IPS-NIHi7 (cell line): Measurements from ENCODE around the gene CATSPERE.
"Not testable (repeated sequence)": the region's sequence is repeated elsewhere in the genome, so short reads cannot be mapped to it uniquely, and the experiment has no call there.

Source experiments
- DNase-seq: peaks from one replicate; pipeline ENCODE4 v3.0.0; 2012; ENCODE audit warnings: mixed read lengths; ENCODE audit errors: extremely low spot score

CATSPERE gene

DNA sequence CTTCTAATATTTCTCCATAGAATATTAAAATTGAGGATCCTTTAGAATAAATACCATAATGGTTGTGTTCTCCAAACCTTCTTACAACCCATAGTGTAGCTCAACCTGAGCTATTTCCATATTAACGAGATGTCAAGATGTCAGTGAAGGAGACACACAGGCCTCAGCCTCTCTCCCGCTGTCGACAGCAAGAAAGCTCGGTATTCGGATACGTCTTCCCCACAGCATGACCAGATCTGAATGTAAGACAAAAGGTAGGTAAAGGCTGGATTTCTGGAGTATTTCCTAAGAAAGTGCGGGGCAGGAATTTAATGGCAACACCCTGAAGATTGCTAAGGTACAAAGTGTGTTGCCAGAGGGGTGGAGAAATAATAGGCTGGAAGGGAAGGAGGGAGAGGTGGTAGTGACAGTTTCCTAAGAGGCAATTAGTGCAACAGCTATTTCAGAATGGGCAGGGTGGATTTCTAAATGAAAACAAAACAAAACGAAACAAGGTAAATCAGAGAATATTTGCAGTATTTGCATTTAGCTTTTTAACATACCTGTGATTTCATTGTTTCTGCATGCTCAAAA, 11.1 kb upstream of the CATSPERE start:
- no peak for DNase-seq

DNA sequence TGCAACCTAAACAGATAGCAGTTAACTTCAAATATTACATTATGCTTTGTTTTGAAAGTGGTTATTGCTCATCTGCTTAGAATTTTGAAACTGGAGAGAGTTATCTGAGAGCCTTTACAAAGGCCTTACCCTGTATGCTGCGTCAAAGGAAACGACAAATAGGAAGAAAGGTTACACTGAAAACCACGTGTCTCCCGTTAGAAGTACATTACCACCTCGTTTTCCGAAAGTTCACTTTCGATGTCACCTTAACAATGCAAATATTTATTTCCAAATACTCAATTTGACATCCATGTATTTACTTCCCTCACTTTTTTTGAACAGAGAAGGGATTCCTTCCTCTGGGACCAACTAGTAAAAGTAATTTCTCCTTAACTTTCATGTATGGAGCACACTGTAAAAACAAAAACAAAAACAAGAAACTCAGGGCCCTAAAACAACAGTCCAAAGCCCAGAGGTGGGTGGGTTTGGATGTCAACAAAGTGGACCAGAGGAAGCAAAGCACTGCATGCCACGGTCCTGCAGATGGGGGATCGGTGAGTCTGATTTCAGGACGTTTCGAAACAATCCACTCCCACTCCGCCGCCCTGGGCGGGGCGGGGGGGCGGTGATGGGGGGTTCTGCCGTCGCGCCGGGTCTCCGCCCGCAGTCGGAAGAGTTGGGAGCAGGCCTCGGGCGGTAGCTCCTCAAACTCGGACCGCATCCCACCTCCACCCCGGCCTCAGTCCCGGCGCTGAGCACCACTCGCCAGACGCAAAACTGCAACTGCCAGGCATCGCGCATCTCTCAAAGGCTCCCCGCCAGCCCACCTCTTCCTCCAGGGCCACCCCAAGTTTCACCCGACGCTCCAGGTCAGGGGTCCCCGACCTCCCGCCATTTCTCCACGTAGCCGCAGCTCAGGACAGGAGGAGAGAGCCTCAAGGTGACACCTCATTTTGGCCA, 10.2 kb upstream of the CATSPERE start:
- peak; percentile 15 for DNase-seq

DNA sequence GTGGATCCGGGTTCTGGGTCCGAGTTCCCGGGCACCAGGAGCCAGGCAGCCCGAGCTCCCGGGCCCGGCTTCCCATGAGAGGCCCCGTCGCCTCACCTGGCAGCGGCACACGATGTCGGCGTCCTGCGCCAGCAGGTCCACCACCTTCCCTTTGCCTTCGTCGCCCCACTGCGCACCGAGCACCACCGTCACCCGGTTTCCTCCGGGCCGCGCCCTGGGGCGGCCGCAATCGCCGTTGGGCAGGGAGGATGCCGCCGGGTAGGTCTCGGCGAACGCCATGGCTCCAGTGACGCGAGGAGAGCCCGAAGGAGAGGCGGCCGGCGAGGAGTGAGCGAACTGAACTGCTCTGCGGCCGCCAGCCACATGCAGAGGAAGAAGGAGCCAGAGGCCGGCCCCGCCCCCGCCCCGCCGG, 9.5 kb upstream of the CATSPERE start, which contains the start of gene ADSS2:
Gene ADSS2, minus strand, starts transcription at position 371 of the 412 bp plus-strand sequence. Its CDS starts 92 bp downstream, at position 279.
- DNase-seq, result no peak

DNA sequence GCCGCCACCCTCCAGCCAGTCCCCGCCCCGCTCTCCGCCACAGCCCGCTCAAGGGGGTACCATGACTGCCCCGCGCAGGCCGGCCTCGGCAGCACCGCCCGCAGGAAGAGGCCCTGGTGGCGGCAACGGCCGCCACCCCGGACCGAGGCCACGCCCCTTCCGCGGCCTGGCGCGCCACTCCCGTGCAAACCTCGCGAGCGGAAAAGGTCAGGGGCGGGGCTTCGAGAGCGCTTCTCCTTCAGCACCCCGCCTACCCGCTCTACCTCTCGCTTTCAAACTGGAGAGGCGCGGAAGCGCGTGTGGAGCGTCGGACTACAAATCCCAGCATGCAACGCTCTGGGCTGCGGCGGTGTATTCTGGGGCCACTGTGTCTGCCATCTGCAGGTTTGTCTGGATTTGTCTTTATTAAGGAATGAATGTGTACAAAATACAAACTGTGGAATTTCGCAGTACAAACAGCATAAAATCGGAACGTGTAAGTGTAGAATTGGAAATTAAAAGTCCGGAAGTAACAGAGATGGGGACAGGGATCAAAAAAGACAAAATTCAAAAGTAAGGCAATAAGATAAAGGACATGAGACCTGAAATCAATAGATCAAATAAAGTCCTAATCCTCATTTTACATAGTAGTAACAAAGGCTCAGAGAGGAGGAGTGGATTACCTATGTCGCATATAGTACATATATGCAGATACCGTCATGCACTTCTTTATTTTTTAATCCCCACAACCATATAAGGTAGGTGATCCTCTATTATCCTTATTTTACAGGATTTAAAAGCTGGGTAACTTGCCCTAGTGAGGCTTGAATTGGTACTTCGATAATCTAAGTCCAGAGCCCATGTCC, 8.9 kb upstream of the CATSPERE start:
- DNase-seq, result peak; percentile 96

DNA sequence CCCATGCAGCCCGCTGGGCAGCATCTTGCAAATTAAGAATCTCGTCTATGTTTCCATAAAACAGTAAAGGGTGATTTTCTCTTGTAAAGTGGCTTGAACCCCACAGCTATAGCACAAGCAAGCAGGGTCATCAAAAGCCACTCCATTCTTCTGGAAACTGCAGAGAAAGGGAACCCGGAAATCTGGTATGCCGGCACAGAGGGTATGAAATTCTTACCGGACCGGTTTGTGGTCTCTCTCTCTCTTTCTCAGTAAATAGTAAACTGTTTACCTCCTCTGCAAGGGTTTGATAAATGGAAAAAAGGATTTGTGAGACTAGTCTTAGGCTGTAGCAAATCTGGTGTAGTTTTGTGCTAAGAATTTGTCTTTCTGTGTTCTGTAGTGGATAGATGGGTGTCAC, 6.7 kb upstream of the CATSPERE start:
- no peak for DNase-seq

DNA sequence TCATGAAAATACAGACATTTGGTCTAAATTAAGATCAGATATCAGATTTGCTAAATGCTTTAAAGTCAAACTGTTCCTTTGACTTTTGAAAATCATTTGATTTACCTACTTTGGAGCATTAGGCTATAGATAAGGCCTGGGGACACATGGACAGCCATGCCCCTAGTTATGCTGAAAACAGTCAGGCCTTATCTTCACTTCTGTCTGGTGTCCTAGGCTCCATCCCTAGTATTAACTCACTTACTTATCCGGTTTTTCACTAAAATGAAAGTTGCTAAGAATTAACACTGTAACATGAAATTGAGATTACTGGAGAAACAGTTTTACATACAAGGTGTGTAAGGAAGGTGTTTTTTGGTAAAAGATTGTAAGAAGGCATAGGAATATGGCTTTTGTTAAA, 4.5 kb upstream of the CATSPERE start:
- DNase-seq, result no peak

DNA sequence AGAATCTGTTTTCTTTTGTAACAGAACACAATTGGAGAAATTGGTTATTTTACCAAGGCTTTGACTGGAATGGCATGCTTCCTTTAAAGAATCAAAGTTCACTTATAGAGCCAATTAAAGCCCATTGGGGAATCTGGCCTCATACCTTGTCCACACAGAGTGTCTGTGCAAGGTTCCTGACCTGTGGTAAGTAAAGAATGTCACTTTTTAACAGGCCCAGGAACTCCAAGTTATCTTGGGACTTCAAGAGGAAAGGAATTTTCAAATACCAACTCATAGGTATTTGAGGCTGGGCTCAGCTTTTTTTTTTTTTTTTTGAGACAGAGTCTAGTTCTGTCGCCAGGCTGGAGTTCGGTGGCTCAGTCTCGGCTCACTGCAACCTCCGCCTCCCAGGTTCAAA, 2.3 kb upstream of the CATSPERE start:
- no peak for DNase-seq

DNA sequence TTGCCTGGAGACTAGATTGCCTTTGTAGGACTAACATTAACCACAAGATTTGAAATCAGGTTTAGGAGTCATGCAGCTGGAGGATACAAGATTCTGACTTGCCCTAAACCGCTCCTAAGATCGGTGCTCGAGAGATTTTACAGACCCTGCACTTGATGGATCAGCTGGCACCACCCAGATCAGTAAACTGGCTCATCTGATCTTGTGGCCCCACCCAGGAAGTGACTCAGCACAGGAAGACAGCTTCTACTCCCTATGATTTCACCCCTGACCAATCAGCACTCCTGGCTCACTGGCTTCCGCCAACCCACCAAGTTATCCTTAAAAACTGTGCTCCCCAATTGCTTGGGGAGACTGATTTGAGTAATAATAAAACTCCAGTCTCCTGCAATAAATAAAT, 876 bp upstream of the CATSPERE start:
- no peak for DNase-seq

DNA sequence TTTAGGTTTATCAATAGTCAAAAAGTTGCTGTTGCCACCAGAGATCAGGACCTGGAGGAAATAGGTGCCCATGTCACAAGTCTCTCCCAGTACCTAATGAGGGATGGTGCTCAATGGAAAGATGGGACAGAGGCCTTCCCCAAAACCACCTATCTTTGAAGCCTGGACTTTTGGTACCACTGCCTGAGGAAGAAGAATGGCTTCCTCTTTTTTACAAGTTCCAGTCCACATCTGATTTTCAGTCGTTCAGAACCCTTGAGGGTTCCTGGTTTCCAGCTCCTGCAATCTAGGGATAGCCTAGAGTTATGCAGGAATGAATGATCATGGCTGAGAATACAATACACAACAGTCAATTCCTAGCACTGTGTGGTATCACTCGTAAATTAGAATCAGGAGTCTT, 5.7 kb downstream of the CATSPERE start:
- DNase-seq, result no peak

DNA sequence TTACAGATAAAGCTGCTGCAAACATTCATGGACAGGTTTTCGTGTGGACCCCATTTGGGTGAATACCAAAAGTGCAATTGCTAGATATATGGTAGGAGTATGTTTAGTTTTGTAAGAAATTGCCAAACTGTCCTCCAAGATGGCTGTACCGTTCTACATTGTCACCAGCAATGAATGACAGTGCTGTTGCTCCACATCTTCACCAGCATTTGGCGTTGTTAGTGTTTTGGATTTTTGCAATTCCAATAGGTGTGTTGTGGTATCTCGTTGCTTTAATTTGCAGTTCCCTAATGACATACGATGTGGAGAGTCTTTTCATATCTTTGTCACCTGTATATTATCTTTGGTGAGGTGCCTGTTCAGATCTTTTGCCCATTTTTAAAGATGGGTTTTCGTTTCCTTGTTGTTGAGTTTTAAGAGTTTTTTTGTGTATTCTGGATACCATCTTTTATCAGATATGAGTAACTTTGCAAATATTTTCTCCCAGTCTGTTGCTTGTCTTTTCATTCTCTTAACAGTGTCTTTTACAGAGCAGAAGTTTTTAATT, 12.1 kb downstream of the CATSPERE start:
- DNase-seq, result no peak

DNA sequence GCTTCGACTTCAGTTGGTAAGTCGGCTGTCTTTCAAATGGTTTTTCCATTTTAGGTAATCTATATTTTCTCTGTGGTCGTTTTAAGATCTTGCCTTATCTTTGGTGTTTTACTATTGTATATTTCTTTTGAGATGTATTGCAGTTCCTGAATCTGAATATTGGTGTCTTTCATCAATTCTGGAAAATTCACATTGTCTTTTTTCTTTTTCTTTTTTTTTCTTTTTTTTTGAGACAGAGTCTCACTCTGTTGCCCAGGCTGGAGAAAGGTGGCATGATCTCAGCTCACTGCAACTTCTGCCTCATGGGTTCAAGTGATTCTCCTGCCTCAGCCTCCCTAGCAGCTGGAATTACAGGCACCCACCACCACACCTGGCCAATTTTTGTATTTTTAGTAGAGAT, 23.9 kb downstream of the CATSPERE start:
- not testable (repeated sequence) for DNase-seq

DNA sequence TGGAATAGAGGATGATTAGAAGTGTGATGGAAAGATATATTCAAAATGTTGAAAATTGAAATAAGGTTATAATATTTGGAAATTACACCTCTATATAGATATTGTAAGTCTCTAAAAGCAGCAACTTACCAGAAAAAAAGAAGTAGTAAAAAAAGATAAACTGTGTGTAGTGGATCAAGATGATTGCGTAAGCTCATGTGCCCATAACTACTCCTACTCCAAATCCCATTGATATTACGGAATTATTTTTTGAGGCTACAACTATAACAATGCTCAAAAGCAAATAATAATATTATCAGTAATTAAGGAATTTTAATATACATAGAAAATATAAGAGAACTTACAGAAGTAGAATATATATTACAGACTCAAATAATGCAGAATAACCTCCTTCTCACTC, 33.6 kb downstream of the CATSPERE start:
- no peak for DNase-seq

DNA sequence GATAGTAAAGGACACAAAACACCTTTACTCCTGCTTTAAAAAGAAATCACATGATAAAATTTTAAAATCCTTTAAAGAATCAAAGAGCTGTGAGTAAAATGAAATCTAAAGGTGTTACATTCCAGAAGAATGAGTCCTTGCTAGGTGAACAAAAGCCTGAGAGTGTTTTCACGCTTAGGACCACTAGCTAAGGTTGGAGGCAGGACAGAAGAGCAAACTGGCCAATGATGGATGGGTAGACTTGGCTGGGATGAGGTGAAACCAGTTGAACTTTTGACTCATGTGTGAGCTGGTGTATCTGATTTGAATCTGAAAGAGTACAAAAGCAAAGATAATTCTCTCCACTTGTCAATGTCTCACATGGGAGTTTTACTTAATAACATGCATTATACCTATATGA, 35.1 kb downstream of the CATSPERE start:
- DNase-seq, result peak; percentile 65

DNA sequence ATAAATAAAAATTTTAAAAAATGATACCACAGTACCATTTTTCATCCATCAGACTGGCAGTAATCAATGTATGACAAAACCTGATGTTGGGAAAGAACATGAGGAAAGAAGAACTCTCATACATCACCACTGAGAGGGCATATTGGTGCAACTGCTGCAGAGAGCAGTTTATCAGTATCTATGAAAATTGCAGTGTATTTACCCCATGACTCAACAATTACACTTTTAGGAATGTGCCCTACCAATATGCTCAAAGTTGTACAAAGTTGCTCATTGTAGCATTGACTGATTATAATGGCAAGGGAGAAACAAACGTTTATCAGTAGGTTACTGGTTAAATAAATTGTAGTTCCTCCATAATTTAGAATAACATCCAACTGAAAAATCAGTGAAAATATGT, 36.7 kb downstream of the CATSPERE start:
- DNase-seq, result no peak

DNA sequence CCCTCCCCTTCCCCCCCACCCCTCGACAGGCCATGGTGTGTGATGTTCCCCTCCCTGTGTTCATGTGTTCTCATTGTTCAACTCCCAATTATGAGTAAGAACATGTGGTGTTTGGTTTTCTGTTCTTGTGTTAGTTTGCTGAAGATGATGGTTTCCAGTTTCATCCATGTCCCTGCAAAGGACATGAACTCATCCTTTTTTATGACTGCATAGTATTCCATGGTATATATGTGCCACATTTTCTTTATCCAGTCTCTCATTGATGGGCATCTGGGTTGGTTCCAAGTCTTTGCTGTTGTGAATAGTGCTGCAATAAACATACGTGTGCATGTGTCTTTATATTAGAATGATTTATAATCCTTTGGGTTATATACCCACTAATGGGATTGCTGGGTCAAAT, 38.4 kb downstream of the CATSPERE start:
- not testable (repeated sequence) for DNase-seq

DNA sequence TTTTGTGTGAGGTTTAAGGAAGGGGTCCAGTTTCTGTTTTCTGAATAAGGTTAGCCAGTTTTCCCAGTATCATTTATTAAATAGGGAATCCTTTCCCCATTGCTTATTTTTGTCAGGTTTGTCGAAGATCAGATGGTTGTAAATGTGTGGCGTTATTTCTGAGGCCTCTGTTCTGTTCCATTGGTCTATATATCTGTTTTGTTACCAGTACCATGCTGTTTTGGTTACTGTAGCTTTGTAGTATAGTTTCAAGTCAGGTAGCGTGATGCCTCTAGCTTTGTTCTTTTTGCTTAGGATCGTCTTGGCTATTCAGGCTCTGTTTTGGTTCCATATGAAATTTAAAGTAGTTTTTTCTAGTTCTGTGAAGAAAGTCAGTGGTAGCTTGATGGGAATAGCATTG, 39.4 kb downstream of the CATSPERE start:
- not testable (repeated sequence) for DNase-seq

DNA sequence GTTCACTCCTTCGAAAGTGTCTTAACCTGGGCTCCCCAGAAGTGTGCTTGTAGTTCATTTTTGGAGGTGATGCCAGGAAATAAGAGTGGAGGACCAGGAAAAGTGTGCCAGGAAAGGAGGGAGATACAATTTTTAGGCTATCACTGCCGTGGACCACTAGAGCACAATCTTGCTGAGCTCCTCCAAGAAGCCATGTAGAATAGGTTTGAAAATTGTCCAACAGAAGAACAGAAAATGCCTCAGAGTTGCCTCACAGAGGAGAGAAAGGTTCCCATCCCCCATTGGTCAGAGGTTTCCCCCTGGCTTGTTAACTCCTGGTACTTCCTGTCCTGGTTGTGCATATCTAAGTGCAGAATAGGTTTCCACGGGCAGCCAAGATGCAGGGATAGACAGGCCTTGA, 41.6 kb downstream of the CATSPERE start:
- DNase-seq, result no peak

DNA sequence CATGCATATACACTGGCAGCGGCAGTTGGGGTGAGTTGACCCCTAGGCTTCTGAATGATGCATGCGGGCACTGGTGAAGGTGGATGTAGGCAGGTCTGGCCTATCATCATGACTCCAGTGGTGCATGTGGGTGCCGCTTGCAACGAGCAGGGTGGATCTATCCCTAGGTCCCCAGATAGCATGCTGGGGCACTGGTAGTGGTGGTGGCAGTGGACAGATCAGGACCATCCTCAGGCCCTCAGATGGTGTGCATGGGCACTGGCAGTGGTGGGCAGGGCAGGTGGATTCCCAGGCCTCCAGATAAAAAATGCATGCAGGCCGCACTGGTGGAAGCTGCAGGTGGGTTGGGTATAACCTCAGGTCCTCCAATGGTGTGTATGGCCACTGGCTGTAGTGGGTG, 52.4 kb downstream of the CATSPERE start:
- DNase-seq, result no peak

DNA sequence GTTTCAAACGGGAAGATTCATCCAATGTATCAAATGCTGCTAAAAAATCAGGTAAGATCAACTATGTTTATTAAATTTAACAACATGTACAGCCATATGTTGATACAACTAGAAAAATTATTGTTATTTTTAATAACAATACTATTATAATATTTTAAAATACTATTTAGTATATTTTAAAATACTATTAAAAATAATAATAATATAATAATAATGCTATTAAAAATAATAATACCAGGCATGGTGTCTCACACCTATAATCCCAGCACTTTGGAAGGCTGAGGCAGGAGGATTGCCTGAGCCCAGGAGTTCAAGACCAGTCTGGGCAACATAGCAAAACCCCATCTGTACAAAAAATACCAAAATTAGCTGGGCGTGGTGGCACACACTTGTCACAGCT, 54.6 kb downstream of the CATSPERE start:
- no peak for DNase-seq

DNA sequence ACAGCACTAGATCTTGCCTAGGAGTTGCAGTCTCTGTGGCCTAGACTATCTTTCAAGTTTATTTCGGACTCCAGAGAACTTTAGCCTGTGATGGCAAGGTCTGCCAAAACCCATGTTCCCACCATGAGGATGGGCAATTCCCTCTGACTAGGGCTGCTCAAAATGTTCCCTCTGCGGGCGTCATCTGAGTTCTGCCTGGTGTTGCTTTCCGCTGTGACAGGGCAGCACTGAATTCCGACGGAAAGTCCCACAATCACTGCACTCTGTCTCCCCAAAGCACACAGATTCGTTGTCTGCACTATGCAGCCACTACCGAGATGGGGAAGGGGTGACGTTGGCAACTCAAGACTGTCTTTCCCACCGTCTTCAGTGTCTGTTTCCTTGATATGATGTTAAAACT, 75.2 kb downstream of the CATSPERE start:
- no peak for DNase-seq

DNA sequence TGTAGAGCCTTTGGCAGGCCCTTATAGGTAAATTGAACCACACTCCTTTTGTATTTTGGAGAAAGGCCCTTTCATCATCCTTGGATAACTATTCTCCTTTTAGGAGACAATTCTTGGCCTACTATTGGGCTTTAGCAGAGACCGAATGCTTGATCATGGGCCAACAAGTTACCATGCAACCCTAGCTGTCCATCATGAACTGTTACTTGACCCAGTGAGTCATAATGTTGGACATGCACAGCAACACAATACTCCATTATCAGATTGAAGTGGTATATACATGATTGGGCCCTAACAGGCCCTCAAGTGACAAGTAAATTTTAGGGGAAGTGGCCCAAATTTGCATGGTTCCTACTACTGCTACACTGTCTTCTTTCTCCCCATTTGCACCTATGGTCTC, 84.4 kb downstream of the CATSPERE start:
- no peak for DNase-seq

DNA sequence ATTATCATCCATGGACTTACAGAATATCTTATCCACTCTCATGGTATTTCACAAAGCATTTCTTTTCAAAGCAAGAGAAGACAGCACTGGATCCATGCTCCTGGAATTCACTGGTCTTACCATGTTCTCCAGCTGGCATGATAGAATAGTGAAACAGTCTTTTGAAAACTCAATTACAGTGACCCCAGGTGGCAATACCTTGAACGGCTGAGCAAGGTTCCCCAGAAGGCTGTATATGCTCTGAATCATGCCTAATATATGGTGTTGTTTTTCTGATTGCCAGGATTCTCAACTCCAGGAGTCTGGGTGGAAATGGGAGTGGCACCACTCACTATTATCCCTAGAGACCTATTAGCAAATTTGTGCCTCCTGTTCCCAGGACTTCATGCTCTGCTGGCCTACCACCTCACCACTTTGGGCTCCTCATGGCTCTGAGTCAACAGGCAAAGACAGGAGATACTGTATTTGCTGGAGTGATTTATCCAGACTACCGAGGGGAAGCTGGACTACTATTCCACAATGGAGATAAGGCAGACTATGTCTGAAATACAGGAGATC, 87.6 kb downstream of the CATSPERE start:
- DNase-seq, result no peak
